Stomach (tissue), 9 donors: ENCODE measurements around the gene FRMD1. TPM values are rescaled to one million over a fixed set of nuclear protein-coding genes. Genes with fewer than 3 reads are reported as not detected.

ENCODE experiments used
- DNase-seq, 2 donors: peaks; one replicate each; pipeline versions ENCODE4 v3.0.0 to v3.0.0-alpha.2; 2013 to 2019
- H3K27ac ChIP-seq, 5 donors: fragments of 200-600 bp in 4 of 5; sonication (generic) in 4 of 5; one replicate each; pipeline ENCODE4 v1.5.1; 2013 to 2019; ENCODE audit warnings: mild to moderate bottlenecking in 1 of 5, moderate library complexity in 1 of 5
- H3K27me3 ChIP-seq, 3 donors: fragments of 200-600 bp; sonication (generic); one replicate each; pipeline ENCODE4 v1.5.1; 2017 to 2019; ENCODE audit warnings: mixed run types in 1 of 3
- H3K36me3 ChIP-seq, 4 donors: fragments of 200-600 bp; sonication (generic); 1 replicate in 3 of 4; 2 replicates in 1 of 4; pipeline ENCODE4 v1.5.1; 2016 to 2019
- H3K4me1 ChIP-seq, 4 donors: fragments of 200-600 bp; sonication (generic); one replicate each; pipeline ENCODE4 v1.5.1; 2016 to 2019
- H3K4me3 ChIP-seq, 4 donors: fragments of 200-600 bp; sonication (generic) in 3 of 4; one replicate each; pipeline ENCODE4 v1.5.1; 2016 to 2019; ENCODE audit warnings: mild to moderate bottlenecking in 1 of 4
- H3K9me3 ChIP-seq, 4 donors: fragments of 200-600 bp; sonication (generic); one replicate each; pipeline ENCODE4 v1.5.1; 2016 to 2019
- CTCF ChIP-seq, 7 experiments: fragments of 450-650 bp in 4 of 7; fragments of 200-600 bp in 3 of 7; sonication (generic) in 3 of 7; IDR thresholded peaks; one replicate each; pipeline ENCODE4 v1.5.1; 2016 to 2019; ENCODE audit warnings: antibody characterized with exemption in 7 of 7, control low read depth in 2 of 7, mild to moderate bottlenecking in 1 of 7
- EP300 ChIP-seq: sonication (generic); formaldehyde crosslinking; IDR thresholded peaks from one replicate; pipeline ENCODE4 v1.6.1; 2017; ENCODE audit warnings: antibody characterized with exemption
- POLR2A ChIP-seq, 4 donors: fragments of 450-650 bp; IDR thresholded peaks; one replicate each; pipeline ENCODE4 v1.6.1; 2016; ENCODE audit warnings: antibody characterized with exemption in 4 of 4, control low read depth in 2 of 4, mild to moderate bottlenecking in 1 of 4, moderate library complexity in 1 of 4
- POLR2AphosphoS5 ChIP-seq, 3 donors: sonication (generic); formaldehyde crosslinking; IDR thresholded peaks; one replicate each; pipeline ENCODE4 v1.6.1; 2016; ENCODE audit warnings: antibody characterized with exemption in 3 of 3
- WGBS, 5 donors: extraction: QIAGEN DNeasy Blood & Tissue Kit in 3 of 5; methylation state at CpG; one replicate each; pipeline versions ENCODE4 v1.1.5 to v1.1.7; 2013 to 2018; 5-methylcytosine and 5-hydroxymethylcytosine counted together
- intact Hi-C: fragments of 100-400 bp; cut with DNase I; formaldehyde crosslinking; loops from one replicate; pipeline ENCODE4 v1.15.1; 2023; ENCODE audit warnings: low total_unique reads
- polyA plus RNA-seq, 3 donors: library from polyadenylated mRNA; stranded (reverse); fragments of 200-250 nt; gene quantifications; one replicate each; pipeline ENCODE4 v1.2.3, GENCODE V29; 2013
- total RNA-seq, 5 donors: library from RNA; depleted of rRNA; stranded (reverse); fragments of >200 nt; gene quantifications; one replicate each; pipeline versions ENCODE4 v1.1.0 to v1.2.3, GENCODE V29; 2014 to 2016
- donor health status: healthy with polysubstance abuse.
- donor health status: Bipolar disorder and iron deficiency.
- donor health status: healthy.

FRMD1 gene
- total and polyA plus RNA-seq, 8 donors: 0.43 to 42.9 (median 7.7) TPM

DNA sequence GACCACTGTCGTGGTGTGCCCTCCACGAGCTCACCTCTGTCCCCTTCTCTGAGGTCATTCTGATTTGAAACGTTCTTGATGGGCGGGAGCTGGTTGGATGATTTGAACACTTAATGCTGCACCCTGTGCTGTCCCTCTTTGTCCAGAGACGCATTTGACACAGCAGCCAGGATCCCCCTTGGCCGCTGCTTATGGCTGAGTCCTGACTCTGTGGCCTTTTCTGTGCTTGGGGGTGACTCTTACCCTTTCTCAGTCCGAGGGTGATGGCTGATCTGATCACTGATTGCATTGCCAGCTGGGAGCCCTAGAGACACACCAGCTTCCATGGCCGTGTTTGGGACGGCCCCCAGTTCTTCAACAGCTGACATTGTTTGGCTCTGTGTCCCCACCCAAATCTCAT is 43.5 kb upstream of the FRMD1 start:
- no peaks in the 10 kb centered on the region for H3K9me3 ChIP-seq
- DNase-seq: no peak
- intact Hi-C loops: no loop called here

GRCh38 chr6:168122011-168122410 is 43.0 kb upstream of the FRMD1 start:
- 90 to 95% (median 93%) methylated on average over 14 of the region's 14 CpGs for WGBS, 5 donors

More for the DNA sequence above, 43.5 kb upstream of the FRMD1 start:
- Histone ChIP-seq H3K27me3 (no peaks in the 10 kb centered on the region), H3K27ac (no peak overlapping the region), H3K4me3 (no peak overlapping the region), H3K4me1 (peaks cover 0 to 3% (median 0%) of the 10 kb centered on the region in 4 donors), H3K36me3 (no peaks in the 10 kb centered on the region)
- WGBS, 5 donors: 80 to 85% (median 85%) methylated on average over 9 of the region's 9 CpGs
- TF ChIP-seq EP300 (no peak), POLR2AphosphoS5 (IDR thresholded peaks at IDR 0.05) (no peak), CTCF (IDR thresholded peaks at IDR 0.05) (no peak), POLR2A (IDR thresholded peaks at IDR 0.05) (no peak)

GRCh38 chr6:168121303-168121665 is 42.3 kb upstream of the FRMD1 start:
- Histone ChIP-seq H3K9me3 (no peaks in the 10 kb centered on the region), H3K4me3 (no peak overlapping the region), H3K36me3 (no peaks in the 10 kb centered on the region), H3K27ac (no peak overlapping the region), H3K4me1 (peaks cover 0 to 3% (median 0%) of the 10 kb centered on the region in 4 donors), H3K27me3 (no peaks in the 10 kb centered on the region)
- TF ChIP-seq EP300 (no peak), POLR2A (IDR thresholded peaks at IDR 0.05) (no peak), POLR2AphosphoS5 (IDR thresholded peaks at IDR 0.05) (no peak), CTCF (IDR thresholded peaks at IDR 0.05) (no peak)
- DNase-seq: no peak
- intact Hi-C loops: no loop called here
- 89 to 98% (median 92%) methylated on average over 8 of the region's 8 CpGs for WGBS, 5 donors

More at GRCh38 chr6:168122011-168122410, 43.0 kb upstream of the FRMD1 start:
- intact Hi-C loops: no loop called here
- TF ChIP-seq POLR2A (IDR thresholded peaks at IDR 0.05) (no peak), EP300 (no peak), POLR2AphosphoS5 (IDR thresholded peaks at IDR 0.05) (no peak), CTCF (IDR thresholded peaks at IDR 0.05) (no peak)
- H3K27ac ChIP-seq: no peak overlapping the region
- no peaks in the 10 kb centered on the region for H3K27me3 ChIP-seq
- peaks cover 0 to 3% (median 0%) of the 10 kb centered on the region in 4 donors for H3K4me1 ChIP-seq
- no peaks in the 10 kb centered on the region for H3K9me3 ChIP-seq
- no peak overlapping the region for H3K4me3 ChIP-seq
- no peaks in the 10 kb centered on the region for H3K36me3 ChIP-seq
- DNase-seq: no peak

- no peaks in the 10 kb centered on the region for H3K27me3 ChIP-seq
- TF ChIP-seq POLR2A (IDR thresholded peaks at IDR 0.05): no peak
- no peak for TF ChIP-seq CTCF (IDR thresholded peaks at IDR 0.05)
- TF ChIP-seq EP300: no peak
- TF ChIP-seq POLR2AphosphoS5 (IDR thresholded peaks at IDR 0.05): no peak
- intact Hi-C loops: no loop called here
- no peaks in the 10 kb centered on the region for H3K36me3 ChIP-seq
- no peak overlapping the region for H3K4me3 ChIP-seq
- 77 to 84% (median 82%) methylated on average over 15 of the region's 15 CpGs for WGBS, 5 donors
- no peak overlapping the region for H3K27ac ChIP-seq
- no peaks in the 10 kb centered on the region for H3K9me3 ChIP-seq
- peaks cover 0 to 3% (median 0%) of the 10 kb centered on the region in 4 donors for H3K4me1 ChIP-seq
- DNase-seq: no peak
Observed at GRCh38 chr6:168120390-168121302, 41.6 kb upstream of the FRMD1 start.
